NCI-H2107 treated with DMSO at 0.1 percent for 48 hours (cell line): ENCODE measurements around the gene MSMO1.

Source experiments
- DNase-seq: peaks from one replicate; lab custom pipeline; 2025; ENCODE audit not compliant: unreplicated experiment; lab: John Stamatoyannopoulos, UW

MSMO1 gene

DNA sequence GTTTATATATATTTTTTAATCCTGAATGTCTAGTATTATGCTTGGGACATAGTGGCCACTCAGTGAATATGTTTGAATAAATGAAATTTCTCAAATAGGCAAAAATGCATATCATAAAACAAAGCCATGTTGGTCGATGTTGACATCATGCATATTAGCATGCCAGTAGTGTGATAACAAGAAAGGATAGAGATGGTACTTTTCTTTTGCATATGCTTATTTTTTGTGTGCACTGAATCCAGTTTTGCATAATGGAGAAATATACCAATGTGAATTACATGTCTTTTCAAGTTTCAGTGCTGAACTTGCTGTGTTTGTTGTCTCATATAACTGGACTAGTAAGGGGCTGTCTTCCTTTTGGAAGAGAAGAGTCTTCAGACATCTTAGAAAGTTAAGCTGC is 58.9 kb downstream of the MSMO1 start:
- DNase-seq, result no peak

GRCh38 chr4:165388756-165389155 is 61.3 kb downstream of the MSMO1 start:
- no peak for DNase-seq
